Bone marrow (tissue), 2 donors: ENCODE measurements around the gene ZMYND10.
A peak's percentile ranks its signal among the peaks of the same experiment; 100 is the strongest.

Experiments
- DNase-seq, 2 donors: peaks; one replicate each; lab custom pipeline; 2025; lab: John Stamatoyannopoulos, UW

ZMYND10 gene

DNA sequence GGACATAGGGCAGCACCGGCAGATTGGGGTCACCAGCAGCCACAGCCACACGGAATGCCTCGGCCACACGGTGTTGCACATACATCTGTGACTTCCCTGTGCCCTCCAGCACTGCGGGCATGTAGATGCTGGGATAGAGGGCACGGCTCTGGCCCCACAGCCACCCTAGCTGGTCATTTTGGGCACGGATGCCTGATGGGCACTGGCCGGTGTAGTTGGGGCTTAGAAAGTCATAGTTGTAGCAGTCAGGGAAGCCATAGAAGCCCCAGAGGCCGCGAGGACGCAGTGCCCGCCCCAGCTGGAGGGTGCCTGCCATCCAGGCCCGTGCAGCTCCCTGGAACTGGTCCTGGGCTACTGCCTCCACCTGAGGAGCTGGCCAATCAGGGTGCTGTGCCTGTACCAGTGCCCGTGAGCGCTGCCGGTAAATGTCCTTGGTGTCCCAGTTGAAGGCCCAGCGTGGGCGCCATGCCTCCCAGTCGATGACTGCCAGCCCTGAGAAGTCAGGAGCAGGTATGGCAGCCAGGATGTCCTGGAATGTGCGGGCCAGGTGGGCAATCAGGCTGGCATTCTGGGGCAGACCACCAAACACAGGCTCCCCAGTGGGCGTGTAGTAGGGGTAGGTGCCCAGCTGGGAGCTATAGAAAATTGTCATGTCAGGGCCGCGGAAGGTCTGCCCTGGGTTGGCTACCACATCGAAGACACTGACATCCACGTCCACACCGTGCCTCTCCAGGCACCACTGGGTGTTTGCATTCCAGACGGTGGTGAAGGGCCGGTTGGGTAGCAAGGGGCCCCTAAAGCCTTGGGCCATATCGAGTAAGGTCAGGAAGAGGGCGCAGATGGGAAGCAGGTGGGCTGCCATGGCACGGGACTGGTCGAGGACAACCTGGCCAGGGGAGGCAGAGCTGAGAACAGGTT, 43.2 kb downstream of the ZMYND10 start:
- DNase-seq, result no peak

DNA sequence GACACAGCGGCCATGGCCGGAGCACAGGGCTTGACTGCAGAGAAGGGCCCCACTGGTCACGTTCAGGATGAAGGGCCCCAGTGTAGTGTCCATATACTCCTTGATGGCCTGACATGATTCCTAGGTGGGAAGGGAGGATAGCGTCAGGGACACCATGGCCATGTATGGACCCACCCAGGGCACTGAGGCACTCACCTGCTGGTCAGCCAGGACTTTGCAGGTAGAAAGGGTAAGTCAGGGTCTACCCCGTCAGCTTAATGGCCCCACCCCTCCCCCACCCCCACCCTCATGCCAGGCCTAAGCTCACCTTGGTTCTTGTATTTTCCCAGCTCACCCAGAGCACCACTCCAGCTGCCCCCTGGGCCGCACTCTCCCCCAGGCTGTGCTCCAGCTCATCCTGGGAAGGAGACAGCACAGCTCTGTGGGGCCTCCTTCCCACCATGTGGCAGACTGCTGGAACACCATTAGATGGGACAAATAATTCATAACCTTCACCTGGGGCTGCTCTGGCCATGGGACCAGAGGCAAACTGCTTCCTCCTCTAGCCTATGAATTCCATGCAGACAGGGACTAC, 44.8 kb downstream of the ZMYND10 start:
- no peak for DNase-seq

- DNase-seq, result peak; percentile 32 to 76
Measured at GRCh38 chr3:50299929-50300680, 45.4 kb downstream of the ZMYND10 start.

GRCh38 chr3:50299638-50299928, 45.9 kb downstream of the ZMYND10 start:
- DNase-seq, result no peak

GRCh38 chr3:50298836-50299637, 46.5 kb downstream of the ZMYND10 start, which contains the start of the genes HYAL3 and NAA80:
HYAL3 (minus strand) TSS chr3:50299405; CDS start chr3:50295602, 3,803 bp downstream.
NAA80 (minus strand) TSS chr3:50299405; CDS start chr3:50297463, 1,942 bp downstream.
- DNase-seq, result peak; percentile 95 to 99

- DNase-seq, result no peak
Measured at GRCh38 chr3:50297896-50298725, 47.4 kb downstream of the ZMYND10 start.

DNA sequence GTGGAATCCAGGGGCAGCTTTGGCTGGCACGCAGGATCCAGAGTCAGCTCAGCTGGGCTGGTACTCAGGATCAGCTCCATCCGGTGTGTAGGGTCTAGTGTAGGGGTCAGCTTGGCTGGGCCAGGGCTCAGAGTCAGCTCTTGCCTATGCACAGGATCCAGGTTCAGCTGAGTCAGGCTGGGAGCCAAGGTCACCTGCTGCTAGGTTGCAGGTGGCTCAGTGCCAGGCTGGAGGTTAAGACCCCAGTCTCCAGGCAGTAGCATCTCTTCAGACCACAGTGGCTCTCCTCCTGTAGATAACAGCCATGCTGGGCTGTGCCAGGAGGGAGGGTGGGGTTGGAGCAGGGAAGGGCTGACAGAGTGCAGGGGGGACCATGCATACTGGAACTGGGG, 48.2 kb downstream of the ZMYND10 start:
- DNase-seq, result no peak

- no peak for DNase-seq
Measured at GRCh38 chr3:50296721-50297383, 48.7 kb downstream of the ZMYND10 start.

DNA sequence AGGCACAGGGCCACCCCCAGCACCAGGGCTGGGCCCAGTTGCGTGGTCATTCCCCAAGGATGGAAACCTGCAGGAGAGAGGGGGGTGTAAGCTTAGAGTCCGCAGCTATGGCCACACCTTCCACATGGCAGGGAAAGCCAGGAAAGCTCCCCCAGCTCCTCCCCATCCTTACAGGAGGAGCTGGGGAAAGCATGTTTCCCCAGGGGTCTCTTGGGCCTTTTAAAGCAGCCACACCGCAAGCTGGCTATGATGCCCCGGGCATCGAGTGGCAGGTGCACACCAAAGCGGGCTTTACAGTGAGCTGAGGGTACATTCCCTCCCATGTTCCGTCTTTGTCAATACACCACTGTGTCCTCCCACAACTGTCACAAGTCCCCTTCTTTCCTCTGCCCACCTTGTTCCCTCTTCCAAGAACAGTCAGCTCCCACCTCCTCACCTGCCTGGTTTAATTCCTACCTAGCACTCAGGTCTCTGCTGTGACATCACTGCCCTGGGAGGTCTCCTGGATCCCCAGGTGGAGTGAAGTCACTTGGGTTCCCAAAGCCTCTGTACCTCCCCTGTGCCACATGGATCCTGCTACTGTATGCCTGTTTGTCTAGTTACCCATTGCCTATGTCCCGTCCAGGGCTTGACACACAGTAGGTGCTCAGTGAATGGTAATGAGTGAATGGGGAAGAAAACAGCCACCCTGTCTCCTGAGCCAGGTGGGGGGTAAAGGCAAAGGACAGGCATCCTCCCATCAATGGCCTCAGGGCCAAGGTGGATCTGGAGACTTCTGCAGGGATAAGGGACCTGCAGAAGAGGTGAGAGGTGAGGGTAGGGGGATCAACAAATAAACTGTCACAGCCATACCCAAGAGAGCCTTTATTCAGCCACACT, 49.7 kb downstream of the ZMYND10 start:
- no peak for DNase-seq

DNA sequence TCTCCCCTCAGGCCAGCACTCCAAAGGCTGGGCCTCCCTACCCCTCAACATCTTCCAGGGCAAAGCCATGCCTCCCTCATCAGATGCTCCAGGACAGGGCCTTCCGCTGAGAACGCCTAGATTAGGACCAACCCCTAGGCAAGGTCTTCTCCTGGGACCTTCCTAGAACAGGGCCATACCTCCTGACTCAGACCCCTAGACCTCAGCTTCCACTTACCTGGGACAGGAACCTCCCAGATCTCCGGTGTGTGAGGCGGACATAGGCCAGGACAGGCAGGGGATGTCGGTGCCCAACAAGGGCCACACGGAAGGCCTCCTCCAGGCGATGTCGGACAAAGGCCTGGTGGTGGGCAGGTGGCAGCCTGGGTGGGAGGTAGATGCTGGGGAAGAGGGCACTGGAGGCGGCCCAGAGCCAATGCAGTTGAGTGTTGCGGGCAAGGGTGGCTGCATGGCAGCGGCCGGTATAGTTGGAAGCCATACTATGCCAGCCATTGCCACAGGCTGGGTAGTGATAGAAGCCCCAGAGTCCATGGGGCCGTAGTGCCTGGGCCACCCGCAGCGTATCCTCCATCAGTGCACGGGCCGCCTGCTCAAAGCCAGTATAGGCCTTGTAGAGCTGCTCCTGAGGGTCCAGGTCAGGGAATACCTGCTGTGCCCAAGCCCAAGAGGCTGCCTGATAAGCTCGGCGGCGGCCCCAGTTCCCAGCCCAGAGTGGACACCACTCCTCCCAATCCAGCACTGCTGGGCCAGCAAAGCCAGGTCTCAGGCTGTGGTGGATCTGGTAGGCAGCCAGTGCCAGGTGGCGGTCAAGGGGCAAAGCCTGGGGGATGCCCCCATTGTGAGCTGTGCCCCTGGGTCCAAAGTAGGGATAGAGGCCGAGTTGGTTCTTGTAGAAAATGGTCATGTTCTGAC, 50.8 kb downstream of the ZMYND10 start:
- no peak for DNase-seq

- DNase-seq, result no peak
Measured at GRCh38 chr3:50294089-50294488, 51.4 kb downstream of the ZMYND10 start.

- no peak for DNase-seq
Measured at GRCh38 chr3:50293079-50293801, 52.3 kb downstream of the ZMYND10 start.

DNA sequence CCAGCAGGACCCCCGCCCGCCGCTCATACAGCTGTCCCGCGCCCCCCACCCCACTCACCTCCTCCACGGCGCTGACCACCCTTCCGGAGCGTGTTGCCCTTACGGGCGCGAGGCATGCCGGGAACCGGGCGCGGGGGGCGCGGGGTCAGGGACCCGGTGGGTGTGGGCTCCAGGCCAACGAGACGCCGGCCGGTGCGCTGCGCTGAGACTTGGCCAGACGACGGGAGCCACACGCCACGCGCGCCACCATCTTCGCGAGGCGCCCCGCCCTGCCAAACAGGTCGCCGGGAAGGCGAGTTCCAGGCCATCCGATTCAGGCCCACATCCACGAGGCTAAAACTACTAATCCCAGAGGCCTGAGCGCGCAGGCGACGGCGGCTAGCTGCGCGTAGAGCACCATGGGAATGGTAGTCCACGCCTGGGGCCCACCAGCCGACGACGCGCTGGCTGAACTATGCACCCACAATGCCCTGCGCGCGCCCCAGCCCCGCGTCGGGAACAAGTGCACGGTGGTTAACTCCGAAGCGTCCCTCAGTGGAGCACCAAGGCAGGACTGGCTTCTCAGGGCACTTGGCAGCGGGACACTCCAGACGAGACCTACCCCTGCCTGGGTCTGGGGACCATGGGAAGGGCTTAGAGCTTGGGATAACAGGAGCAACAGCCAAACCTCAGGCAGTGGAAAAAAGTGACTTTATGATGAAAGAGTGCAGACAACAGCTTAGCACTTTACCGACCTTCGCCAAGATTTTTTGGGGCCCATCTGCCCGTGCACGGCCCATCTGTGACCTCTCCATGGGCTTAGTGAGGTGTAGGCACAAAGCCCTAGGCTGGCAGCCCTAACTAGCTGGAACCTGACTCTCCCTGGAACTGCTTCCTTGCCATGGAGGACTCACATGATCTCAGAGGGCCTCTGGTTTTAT, 53.1 kb downstream of the ZMYND10 start, which contains the start of gene IFRD2:
TSS of gene IFRD2 (minus strand) at position 271 of the 920 bp plus-strand sequence. CDS start at position 116, 155 bp downstream.
- peak; percentile 78 to 96 for DNase-seq
